ENCODE results near the gene PDK2. TPM values are rescaled to one million over a fixed set of nuclear protein-coding genes. Genes with fewer than 3 reads are reported as not detected.

The PDK2 gene
- total and polyA plus RNA-seq, 9 of the 15 experiments (the other 6 are each of a cell fraction or from before 2014, with no cell fraction given), result 0.03 to 2.5 (median 1.4) TPM

- ChIA-PET CTCF (ENCODE audit: low intra/inter-chr PET ratio) (no interaction called here), POLR2A (interaction anchor here (1.3 kb wide), 1 partner anchor 13 kb away, joined by 4 read pairs; no protein-coding TSS in a partner anchor)
- Histone ChIP-seq H3K36me3 (ENCODE audit: control insufficient read depth, insufficient read depth, low read length) (no peaks in the 10 kb centered on the region), H3K27ac (ENCODE audit: extremely low read depth, low read depth, low read length) (no peak overlapping the region), H4K20me1 (replicated peaks; ENCODE audit: control insufficient read depth, insufficient read depth, low read length) (peaks cover 9% of the 10 kb centered on the region), H2AFZ (ENCODE audit: low read depth, low read length) (no peak overlapping the region), H3K9me3 (replicated peaks; ENCODE audit: control insufficient read depth, insufficient read depth, low read depth, low read length) (no peaks in the 10 kb centered on the region), H3K79me2 (ENCODE audit: control insufficient read depth, insufficient read depth, low read length) (no peaks in the 10 kb centered on the region), H3K4me1 (replicated peaks in 1 of 2; ENCODE audit: control insufficient read depth in 2 of 2, insufficient read depth in 2 of 2, low read length in 2 of 2) (peaks cover 0 to 38% of the 10 kb centered on the region in 2 experiments), H3K9ac (ENCODE audit: insufficient read depth in 1 of 2, low read depth in 2 of 2, low read length in 2 of 2) (no peak overlapping the region), H3K27me3 (ENCODE audit: control insufficient read depth in 2 of 2, insufficient read depth in 2 of 2, low read length in 2 of 2) (peaks cover 20 to 30% of the 10 kb centered on the region in 2 experiments; a peak in 4 of 5 replicates), H3K4me3 (no peak overlapping the region), H3K4me2 (ENCODE audit: insufficient read depth, low read length) (no peak overlapping the region), H3K9me1 (ENCODE audit: control insufficient read depth, insufficient read depth, low read length) (no peaks in the 10 kb centered on the region)
- DNase-seq (ENCODE audit: extremely low read depth in 1 of 4, low spot score in 3 of 4) (no peak), FAIRE-seq (no peak), ATAC-seq (no peak)
- intact Hi-C loops (cut with micrococcal nuclease), result loop anchor here (1.0 to 2.0 kb wide), 2 partner anchors 46 to 83 kb away; no protein-coding TSS in a partner anchor
- WGBS (ENCODE audit: insufficient coverage, low coverage, missing lambda C conversion rate), result 10% methylated on average over 14 of the region's 17 CpGs
- no TSS peak for BruUV-seq (replicated peaks)
- in situ Hi-C loops (cut with MboI), result no loop called here
- TF ChIP-seq, protein P1, sequence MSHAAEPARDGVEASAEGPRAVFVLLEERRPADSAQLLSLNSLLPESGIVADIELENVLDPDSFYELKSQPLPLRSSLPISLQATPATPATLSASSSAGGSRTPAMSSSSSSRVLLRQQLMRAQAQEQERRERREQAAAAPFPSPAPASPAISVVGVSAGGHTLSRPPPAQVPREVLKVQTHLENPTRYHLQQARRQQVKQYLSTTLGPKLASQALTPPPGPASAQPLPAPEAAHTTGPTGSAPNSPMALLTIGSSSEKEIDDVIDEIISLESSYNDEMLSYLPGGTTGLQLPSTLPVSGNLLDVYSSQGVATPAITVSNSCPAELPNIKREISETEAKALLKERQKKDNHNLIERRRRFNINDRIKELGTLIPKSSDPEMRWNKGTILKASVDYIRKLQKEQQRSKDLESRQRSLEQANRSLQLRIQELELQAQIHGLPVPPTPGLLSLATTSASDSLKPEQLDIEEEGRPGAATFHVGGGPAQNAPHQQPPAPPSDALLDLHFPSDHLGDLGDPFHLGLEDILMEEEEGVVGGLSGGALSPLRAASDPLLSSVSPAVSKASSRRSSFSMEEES (CRISPR knock-in tag; IDR thresholded peaks at IDR 0.05), result no peak
- TF ChIP-seq PHF8 (IDR thresholded peaks at IDR 0.05; ENCODE audit: borderline replicate concordance, low read length) (no peak), HNRNPLL (IDR thresholded peaks at IDR 0.05; ENCODE audit: low read depth, low read length, poor library complexity, severe bottlenecking) (no peak), SMAD4 (CRISPR knock-in tag; conservative IDR thresholded peaks at IDR 0.05) (no peak), MNT (conservative IDR thresholded peaks at IDR 0.05) (no peak), AFF4 (CRISPR knock-in tag; IDR thresholded peaks at IDR 0.05) (no peak), POLR2AphosphoS5 (IDR thresholded peaks at IDR 0.05; ENCODE audit: control insufficient read depth, insufficient read depth, low read depth, low read length) (no peak)
- TF ChIP-seq, protein P2, sequence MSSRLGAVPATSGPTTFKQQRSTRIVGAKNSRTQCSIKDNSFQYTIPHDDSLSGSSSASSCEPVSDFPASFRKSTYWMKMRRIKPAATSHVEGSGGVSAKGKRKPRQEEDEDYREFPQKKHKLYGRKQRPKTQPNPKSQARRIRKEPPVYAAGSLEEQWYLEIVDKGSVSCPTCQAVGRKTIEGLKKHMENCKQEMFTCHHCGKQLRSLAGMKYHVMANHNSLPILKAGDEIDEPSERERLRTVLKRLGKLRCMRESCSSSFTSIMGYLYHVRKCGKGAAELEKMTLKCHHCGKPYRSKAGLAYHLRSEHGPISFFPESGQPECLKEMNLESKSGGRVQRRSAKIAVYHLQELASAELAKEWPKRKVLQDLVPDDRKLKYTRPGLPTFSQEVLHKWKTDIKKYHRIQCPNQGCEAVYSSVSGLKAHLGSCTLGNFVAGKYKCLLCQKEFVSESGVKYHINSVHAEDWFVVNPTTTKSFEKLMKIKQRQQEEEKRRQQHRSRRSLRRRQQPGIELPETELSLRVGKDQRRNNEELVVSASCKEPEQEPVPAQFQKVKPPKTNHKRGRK (tag; IDR thresholded peaks at IDR 0.05), result no peak
- TF ChIP-seq, protein P3, sequence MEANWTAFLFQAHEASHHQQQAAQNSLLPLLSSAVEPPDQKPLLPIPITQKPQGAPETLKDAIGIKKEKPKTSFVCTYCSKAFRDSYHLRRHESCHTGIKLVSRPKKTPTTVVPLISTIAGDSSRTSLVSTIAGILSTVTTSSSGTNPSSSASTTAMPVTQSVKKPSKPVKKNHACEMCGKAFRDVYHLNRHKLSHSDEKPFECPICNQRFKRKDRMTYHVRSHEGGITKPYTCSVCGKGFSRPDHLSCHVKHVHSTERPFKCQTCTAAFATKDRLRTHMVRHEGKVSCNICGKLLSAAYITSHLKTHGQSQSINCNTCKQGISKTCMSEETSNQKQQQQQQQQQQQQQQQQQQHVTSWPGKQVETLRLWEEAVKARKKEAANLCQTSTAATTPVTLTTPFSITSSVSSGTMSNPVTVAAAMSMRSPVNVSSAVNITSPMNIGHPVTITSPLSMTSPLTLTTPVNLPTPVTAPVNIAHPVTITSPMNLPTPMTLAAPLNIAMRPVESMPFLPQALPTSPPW (CRISPR knock-in tag; IDR thresholded peaks at IDR 0.05), result no peak
Measured at GRCh38 chr17:50115756-50116155, 20.6 kb downstream of the PDK2 start.

Data from K562 (cell line).